Activated CD8-positive, alpha-beta T cell treated with anti-CD3 and anti-CD28 coated beads for 36 hours (primary cell): ENCODE data around the gene SLC35A1. TPM values are rescaled to one million over a fixed set of nuclear protein-coding genes. Genes with fewer than 3 reads are reported as not detected.

Source experiments
- ATAC-seq: fragments of 200-7000 bp; cut with Tn5 transposase; one replicate; pipeline ENCODE4 v1.10.0; 2021; ENCODE audit warnings: mild to moderate bottlenecking, moderate library complexity
- CTCF ChIA-PET: fragments of 350-600 bp; sonication (Branson Sonifier 250); formaldehyde crosslinking; loops from one replicate; lab custom pipeline; 2021; ENCODE audit warnings: antibody characterized with exemption; lab: Charles Lee
- POLR2A ChIA-PET: fragments of 350-600 bp; sonication (Branson Sonifier 250); formaldehyde crosslinking; loops from one replicate; lab custom pipeline; 2021; ENCODE audit warnings: antibody characterized with exemption; lab: Charles Lee
- DNase-seq: peaks from one replicate; pipeline ENCODE4 v3.0.0-alpha.2; 2020
- H3K27ac Mint-ChIP-seq: one replicate; pipeline ENCODE4 v1.8.0; 2021; ENCODE audit warnings: mild to moderate bottlenecking, mixed read lengths
- H3K27me3 Mint-ChIP-seq: one replicate; pipeline ENCODE4 v1.8.0; 2021; ENCODE audit warnings: mixed read lengths
- H3K36me3 Mint-ChIP-seq: one replicate; pipeline ENCODE4 v1.8.0; 2021; ENCODE audit warnings: low read depth, mixed read lengths
- H3K4me1 Mint-ChIP-seq: one replicate; pipeline ENCODE4 v1.8.0; 2021; ENCODE audit warnings: low read depth, mixed read lengths
- H3K4me3 Mint-ChIP-seq: one replicate; pipeline ENCODE4 v1.8.0; 2021; ENCODE audit warnings: mild to moderate bottlenecking, moderate library complexity, mixed read lengths
- H3K9me3 Mint-ChIP-seq: one replicate; pipeline ENCODE4 v1.8.0; 2021; ENCODE audit warnings: mixed read lengths
- CTCF ChIP-seq: fragments of 200-600 bp; IDR thresholded peaks from one replicate; pipeline ENCODE4 v1.8.0; 2022; ENCODE audit warnings: antibody characterized with exemption, mild to moderate bottlenecking
- intact Hi-C: fragments of 100-400 bp; cut with micrococcal nuclease; formaldehyde crosslinking; loops from one replicate; pipeline ENCODE4 v1.10.0; 2022
- total RNA-seq, 2 experiments: library from RNA; stranded (reverse); gene quantifications; one replicate each; pipeline ENCODE4 v1.2.3, GENCODE V29; 2021

The SLC35A1 gene
- total RNA-seq, 2 experiments from 2014 or later: 7.7 to 7.9 TPM

- POLR2A ChIA-PET: no interaction called here
- no peak for TF ChIP-seq CTCF
- intact Hi-C loops: no loop called here
- no peak overlapping the region for H3K27ac Mint-ChIP-seq
- CTCF ChIA-PET: no interaction called here
- ATAC-seq (peak; percentile 72), DNase-seq (peak; percentile 61)
- no peak overlapping the region for H3K4me3 Mint-ChIP-seq
- H3K27me3 Mint-ChIP-seq: peaks cover 9% of the 10 kb centered on the region
- H3K36me3 Mint-ChIP-seq: no peaks in the 10 kb centered on the region
- no peaks in the 10 kb centered on the region for H3K9me3 Mint-ChIP-seq
- no peaks in the 10 kb centered on the region for H3K4me1 Mint-ChIP-seq
Observed at GRCh38 chr6:87436435-87436834, 36.3 kb upstream of the SLC35A1 start.

- ChIA-PET CTCF (interaction anchor here (0.7 kb wide), 1 partner anchor 11 kb away, joined by 3 read pairs; no protein-coding TSS in a partner anchor), POLR2A (no interaction called here)
- H3K27ac Mint-ChIP-seq: no peak overlapping the region
- no peaks in the 10 kb centered on the region for H3K4me1 Mint-ChIP-seq
- peaks cover 12% of the 10 kb centered on the region for H3K27me3 Mint-ChIP-seq
- no peak for TF ChIP-seq CTCF
- ATAC-seq (no peak), DNase-seq (no peak)
- H3K4me3 Mint-ChIP-seq: no peak overlapping the region
- intact Hi-C loops: no loop called here
- H3K9me3 Mint-ChIP-seq: no peaks in the 10 kb centered on the region
- no peaks in the 10 kb centered on the region for H3K36me3 Mint-ChIP-seq
Observed at GRCh38 chr6:87441711-87442110, 31.1 kb upstream of the SLC35A1 start.

GRCh38 chr6:87444362-87444761 is 28.4 kb upstream of the SLC35A1 start:
- ChIA-PET CTCF (interaction anchor here (1.1 kb wide), 1 partner anchor 14 kb away, joined by 3 read pairs; no protein-coding TSS in a partner anchor), POLR2A (no interaction called here)
- DNase-seq (no peak), ATAC-seq (no peak)
- intact Hi-C loops: no loop called here
- H3K27me3 Mint-ChIP-seq: peaks cover 25% of the 10 kb centered on the region
- no peaks in the 10 kb centered on the region for H3K36me3 Mint-ChIP-seq
- H3K4me3 Mint-ChIP-seq: no peak overlapping the region
- no peak for TF ChIP-seq CTCF
- H3K4me1 Mint-ChIP-seq: no peaks in the 10 kb centered on the region
- H3K27ac Mint-ChIP-seq: no peak overlapping the region
- no peaks in the 10 kb centered on the region for H3K9me3 Mint-ChIP-seq

GRCh38 chr6:87465051-87465450 is 7.7 kb upstream of the SLC35A1 start:
- Mint-ChIP-seq H3K27me3 (peaks cover 28% of the 10 kb centered on the region), H3K9me3 (peaks cover 7% of the 10 kb centered on the region), H3K4me1 (no peaks in the 10 kb centered on the region), H3K4me3 (no peak overlapping the region), H3K36me3 (no peaks in the 10 kb centered on the region), H3K27ac (no peak overlapping the region)
- CTCF ChIA-PET: interaction anchor here (0.9 kb wide), 1 partner anchor 398 kb away, joined by 3 read pairs; no protein-coding TSS in a partner anchor
- TF ChIP-seq CTCF: no peak
- intact Hi-C loops: no loop called here
- POLR2A ChIA-PET: no interaction called here
- no peak for ATAC-seq
- DNase-seq: no peak

- Mint-ChIP-seq H3K27me3 (peaks cover under 1% of the 10 kb centered on the region), H3K27ac (peak overlapping the region; percentile 95), H3K4me3 (peak overlapping the region; percentile 82), H3K36me3 (no peaks in the 10 kb centered on the region), H3K9me3 (no peaks in the 10 kb centered on the region), H3K4me1 (peaks cover 18% of the 10 kb centered on the region)
- TF ChIP-seq CTCF: no peak
- DNase-seq: peak; percentile 74
- CTCF ChIA-PET: no interaction called here
- ATAC-seq: peak; percentile 74
- intact Hi-C loops: loop anchor here (2.0 to 10.0 kb wide), 3 partner anchors 65 to 319 kb away; partner anchors contain the start of gene ZNF292
- POLR2A ChIA-PET: interaction anchor here (1.0 to 2.4 kb wide), 2 partner anchors 24 to 229 kb away, joined by 4 to 9 read pairs; partner anchors contain the start of gene AKIRIN2
Observed at GRCh38 chr6:87473419-87473903, 687 bp downstream of the SLC35A1 start.
